OCI-M2 (cell line): ENCODE measurements around the gene CHKB.
"Not testable (repeated sequence)": the region's sequence is repeated elsewhere in the genome, so short reads cannot be mapped to it uniquely, and the experiment has no call there.

Experiments
- DNase-seq: peaks from one replicate; lab custom pipeline; 2025; ENCODE audit not compliant: unreplicated experiment; lab: John Stamatoyannopoulos, UW

The CHKB gene

GRCh38 chr22:50582493-50583293 is at the start of gene CHKB:
TSS of gene CHKB (minus strand) at chr22:50582849. CDS start at chr22:50582781, 68 bp downstream.
- peak; percentile 38 for DNase-seq

- DNase-seq, result no peak
Measured at GRCh38 chr22:50630376-50630775, 47.7 kb upstream of the CHKB start.

DNA sequence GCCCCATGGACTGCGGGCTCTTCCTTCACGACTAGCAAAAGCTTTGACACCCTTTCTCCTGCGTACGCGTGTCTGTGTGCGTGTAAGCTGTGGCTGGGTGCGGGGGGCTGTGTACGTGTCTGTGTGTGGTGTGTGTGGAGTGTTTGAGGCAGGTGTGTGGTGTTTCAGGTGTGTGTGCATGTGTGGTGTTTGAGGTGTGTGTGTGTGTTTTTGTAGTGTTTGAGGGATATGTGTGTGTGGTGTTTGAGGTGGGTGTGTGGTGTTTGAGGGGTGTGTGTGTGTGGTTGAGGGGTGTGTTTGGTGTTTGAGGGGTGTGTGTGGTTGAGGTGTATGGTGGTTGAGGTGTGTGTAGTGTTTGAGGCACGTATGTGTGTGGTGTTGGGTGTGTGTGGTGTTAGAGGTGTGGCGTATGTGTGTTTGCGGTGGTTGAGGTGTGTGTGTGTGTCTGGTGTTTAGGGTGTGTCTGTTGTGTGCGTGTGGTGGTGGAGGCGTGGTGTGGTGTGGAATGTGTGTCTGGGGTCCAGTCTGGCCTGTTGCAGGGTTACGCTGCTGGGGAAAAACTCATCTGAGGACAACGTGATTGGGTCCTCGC is 46.0 kb upstream of the CHKB start:
- no peak for DNase-seq

DNA sequence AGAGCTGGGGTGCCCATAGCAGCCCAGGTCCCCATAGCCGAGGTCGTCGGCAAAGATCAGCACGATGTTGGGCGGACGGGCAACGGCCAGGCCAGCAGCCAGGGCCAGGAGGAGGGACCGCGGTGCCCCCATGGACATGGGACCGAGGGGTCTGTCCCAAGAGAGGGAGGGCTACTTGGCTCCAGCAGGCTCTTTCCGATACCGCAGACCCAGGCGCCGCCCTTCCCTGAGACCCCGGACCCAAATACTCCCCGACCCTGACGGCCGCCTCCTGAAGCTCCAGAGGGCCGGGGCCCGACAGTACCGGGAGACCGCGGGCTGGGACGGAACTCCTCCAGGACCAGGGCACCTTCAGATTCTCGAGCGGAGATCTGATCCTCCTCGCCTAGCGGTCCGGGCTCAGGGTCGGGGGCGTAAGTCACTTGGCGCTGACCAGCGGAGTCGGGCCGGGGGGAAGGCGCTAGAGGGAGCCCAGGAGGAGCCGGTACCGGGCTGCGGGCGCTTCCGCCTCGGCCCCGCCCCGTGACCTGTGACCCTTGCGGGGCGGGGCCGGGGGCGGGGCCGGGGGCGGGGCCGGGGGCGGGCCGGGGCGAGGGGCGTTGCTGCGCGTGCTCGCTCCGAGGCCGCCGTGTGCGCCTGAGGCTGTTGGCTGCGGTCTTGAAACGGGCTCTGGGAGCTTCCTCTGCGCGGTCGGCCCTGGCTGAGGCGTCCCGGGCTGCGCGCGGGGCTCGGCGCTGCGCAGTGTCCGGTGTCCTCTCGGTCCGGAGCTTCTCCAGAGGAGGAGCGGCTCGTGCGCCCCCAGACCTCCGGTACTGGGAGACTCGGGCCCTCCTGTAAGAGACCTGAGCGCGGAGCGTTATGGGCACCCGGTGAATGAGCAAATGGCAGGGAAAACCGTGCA is 45.2 kb upstream of the CHKB start, which contains the start of gene ARSA:
Gene ARSA, minus strand, starts transcription at position 511 of the 901 bp plus-strand sequence. Its CDS starts 373 bp downstream, at position 138.
- no peak for DNase-seq

- no peak for DNase-seq
Measured at GRCh38 chr22:50626850-50627641, 44.4 kb upstream of the CHKB start.

DNA sequence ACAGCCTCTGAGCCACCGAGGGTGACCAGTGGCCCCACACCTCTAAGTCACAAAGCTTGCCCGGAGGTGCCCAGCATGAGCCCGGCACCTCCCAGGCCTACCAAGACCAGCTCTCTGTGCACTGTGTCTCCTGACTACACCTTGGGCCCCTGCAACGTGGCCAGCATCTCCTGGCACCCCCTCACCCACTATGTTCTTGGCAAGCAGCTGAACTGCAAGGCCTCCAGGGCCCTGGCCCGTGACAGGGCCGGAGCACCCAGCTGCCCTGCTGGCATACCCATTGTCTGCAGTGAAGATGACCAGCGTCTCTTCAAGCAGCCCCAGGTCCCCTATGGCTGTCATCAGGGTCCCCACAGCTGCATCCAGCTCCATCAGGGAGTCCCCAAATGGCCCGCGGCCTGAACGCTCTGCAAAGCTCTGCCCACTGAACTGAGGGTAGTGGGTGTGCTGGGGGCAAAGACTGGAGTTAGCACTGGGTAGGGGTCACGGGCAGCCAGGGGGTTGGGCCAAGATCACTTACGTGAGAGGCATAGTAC is 43.7 kb upstream of the CHKB start:
- no peak for DNase-seq

GRCh38 chr22:50625568-50626313 is 43.1 kb upstream of the CHKB start:
- DNase-seq, result no peak

DNA sequence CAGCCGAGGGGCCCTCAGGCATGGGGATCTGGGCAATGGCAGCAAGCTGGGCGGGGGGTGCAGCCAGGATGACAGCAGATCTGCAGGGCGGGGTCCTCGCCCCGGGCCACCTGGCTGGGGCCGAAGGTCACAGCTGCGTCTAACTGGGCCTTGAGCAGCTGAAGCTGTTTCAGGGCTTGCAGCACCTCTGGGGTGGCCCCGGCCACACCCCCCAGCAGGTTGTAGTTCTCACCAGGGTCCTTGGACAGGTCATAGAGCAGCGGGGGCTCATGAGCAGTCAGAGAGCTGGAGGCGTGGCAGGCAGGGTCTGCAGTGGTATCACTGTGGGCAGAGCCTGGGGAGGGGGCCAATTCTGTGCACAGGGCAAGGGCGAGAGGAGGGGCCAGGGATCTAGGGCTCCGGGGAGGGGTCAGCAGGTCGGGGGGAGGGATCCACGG is 42.5 kb upstream of the CHKB start:
- DNase-seq, result no peak

- DNase-seq, result no peak
Measured at GRCh38 chr22:50624347-50625130, 41.9 kb upstream of the CHKB start.

DNA sequence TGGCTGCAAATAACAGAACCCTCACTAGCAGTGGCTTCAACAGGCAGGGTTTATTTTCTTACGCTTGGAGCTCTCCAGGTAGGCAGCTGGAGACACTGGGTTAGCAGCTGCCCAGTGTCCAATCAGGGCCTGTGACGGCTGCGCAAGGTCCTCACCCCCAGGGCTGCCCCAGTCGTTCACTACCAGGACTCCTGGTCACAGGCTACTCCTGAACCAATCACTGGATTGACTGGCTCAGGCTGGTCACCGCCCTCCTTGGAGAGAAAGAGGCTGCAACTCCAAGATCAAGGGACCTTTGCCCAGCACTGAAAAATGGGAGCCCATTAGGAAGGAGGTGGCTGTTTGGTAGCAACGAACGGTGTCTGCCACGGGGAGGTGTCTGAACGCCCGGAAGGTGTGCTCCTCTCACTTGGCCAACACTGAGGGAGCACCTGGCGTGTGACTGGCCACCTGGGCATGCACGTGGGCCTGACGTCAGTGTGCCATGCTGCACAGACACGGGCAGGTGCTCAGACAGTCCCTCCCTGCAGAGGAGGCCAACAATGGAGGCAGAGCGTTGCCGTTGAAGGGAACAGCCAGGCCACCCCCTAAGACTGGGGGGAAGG is 40.2 kb upstream of the CHKB start:
- no peak for DNase-seq

DNA sequence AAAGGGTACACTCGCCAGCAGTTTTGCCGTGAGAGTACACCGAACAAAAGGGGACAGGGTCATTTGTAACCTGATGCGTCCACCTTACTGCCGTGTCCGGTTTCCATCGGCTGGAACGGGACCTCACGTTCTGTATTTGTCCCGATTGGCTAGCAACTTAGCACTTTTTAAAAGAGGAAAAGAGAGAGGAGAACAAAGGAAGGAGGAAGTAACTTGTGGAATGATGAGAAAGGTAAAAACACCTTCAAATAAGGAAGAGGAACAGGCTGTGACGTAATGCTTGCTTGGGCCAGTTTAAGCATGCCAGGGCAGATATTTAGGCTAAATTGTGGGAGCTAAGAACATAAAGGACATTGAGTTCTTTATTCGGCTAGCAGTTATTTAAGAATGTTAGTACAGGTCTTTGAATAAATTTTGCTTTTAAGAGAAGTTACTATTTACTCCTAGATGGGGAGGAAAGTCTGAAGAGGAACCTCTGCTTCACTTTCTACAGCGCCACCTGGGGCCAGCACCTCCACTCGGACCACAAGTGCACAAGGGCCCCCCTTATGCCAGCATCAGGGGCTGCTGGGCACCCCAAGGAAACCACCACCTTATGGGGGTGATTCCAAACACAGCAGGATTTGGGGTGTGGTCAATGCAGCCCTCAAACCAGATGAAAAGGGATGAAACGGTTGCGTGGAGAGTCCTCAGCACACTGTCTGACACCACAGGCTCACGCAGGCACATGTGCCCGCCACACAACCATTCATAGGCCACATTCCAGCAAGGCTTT is 39.5 kb upstream of the CHKB start:
- DNase-seq, result no peak

- DNase-seq, result no peak
Measured at GRCh38 chr22:50621356-50621880, 38.8 kb upstream of the CHKB start.

- DNase-seq, result peak; percentile 47
Measured at GRCh38 chr22:50620593-50621355, 38.1 kb upstream of the CHKB start.

DNA sequence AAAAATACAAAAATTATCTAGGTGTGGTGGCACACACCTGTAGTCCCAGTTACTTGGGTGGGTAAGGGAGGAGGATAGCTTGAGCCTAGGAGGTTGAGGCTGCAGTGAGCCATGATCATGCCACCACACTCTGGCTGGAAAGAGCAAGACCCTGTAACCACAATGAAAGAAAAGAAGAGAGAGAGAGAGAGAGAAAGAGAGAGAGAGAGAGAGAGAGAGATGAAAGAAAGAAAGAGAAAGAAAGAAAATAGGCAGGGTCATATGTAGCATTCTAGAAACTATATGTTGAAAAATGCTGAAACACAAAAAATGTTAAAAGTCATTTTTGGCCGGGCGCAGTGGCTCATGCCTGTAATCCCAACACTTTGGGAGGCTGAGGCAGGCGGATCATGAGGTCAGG is 31.6 kb upstream of the CHKB start:
- not testable (repeated sequence) for DNase-seq

DNA sequence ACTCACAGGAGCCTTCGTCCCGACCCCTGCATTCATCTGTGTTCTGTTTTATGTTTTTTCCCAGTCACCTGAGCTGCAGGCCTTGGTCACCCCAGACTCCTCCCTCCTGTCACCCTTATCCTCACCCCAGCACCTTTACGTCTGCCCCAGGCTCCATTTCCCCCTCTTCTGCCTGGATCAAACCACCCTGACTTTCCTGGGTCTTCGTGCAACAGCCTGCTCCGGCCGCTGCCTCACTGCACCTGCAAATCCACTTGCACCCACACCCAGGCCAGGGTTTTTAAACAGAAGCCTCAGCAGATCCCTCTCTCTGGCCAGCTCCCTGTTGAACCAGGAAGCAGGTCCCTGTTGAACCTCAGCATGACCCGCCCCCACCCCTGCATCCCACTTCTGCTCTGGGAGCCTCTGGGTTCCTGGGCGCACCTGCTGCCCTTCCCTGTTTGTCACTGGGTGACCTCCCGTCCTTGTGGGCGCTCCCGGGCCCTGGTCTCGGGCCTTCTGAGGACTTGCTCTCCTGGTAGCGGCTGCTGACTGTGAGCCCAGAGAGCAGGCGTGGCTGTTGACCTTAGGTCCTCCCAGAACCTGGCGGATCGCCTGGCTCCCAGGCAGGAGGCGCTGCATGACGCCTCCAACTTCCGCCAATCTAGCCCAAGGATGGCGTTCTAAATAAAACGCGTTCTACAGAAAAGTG is 30.8 kb upstream of the CHKB start:
- no peak for DNase-seq

GRCh38 chr22:50612528-50613221 is 30.0 kb upstream of the CHKB start:
- no peak for DNase-seq
